Aorta (tissue), 4 donors: ENCODE measurements around the gene COA1. TPM values are rescaled to one million over a fixed set of nuclear protein-coding genes. Genes with fewer than 3 reads are reported as not detected.

Source experiments
- polyA plus RNA-seq, 2 donors: library from polyadenylated mRNA; stranded (reverse); fragments of 200-250 nt; gene quantifications; one replicate each; pipeline ENCODE4 v1.2.3, GENCODE V29; 2013
- total RNA-seq, 2 donors: library from RNA; stranded (reverse); fragmentation: NEBNext Ultra II Directional; extraction: Animal tissue kit (Norgen Biotek cat#: 25700); gene quantifications; one replicate each; pipeline ENCODE4 v1.2.1, GENCODE V29; 2021
- donor health status: healthy with polysubstance abuse.
- donor health status: Bipolar disorder and iron deficiency.
- donor health status: DM: no; HTN: no; CAD: no.
- donor health status: DM: yes; HTN: yes; CAD: no.

COA1 gene
- total and polyA plus RNA-seq, 4 donors: 36.5 to 57.2 (median 51.5) TPM

Other genes with a start within 250 kb of the COA1 start
- 10 to 100 TPM; 38.8 to 40.6 TPM for gene STK17A, start 146.4 kb downstream of the COA1 start, total RNA-seq
- gene STK17A, start 146.4 kb downstream of the COA1 start, polyA plus RNA-seq: 10 to 100 TPM; 15.9 to 19.3 TPM
- 10 to 100 TPM; 56.0 to 61.0 TPM for gene BLVRA, start 29.2 kb upstream of the COA1 start, total RNA-seq
- gene BLVRA, start 29.2 kb upstream of the COA1 start, polyA plus RNA-seq: 100 to 1,000 TPM in 1 of 2 donors, 10 to 100 TPM in 1; 77.8 to 117 TPM
- gene MRPS24, start 140.0 kb upstream of the COA1 start, total RNA-seq: 10 to 100 TPM; 53.6 to 55.4 TPM
- 100 to 1,000 TPM; 112 TPM for gene MRPS24, start 140.0 kb upstream of the COA1 start, polyA plus RNA-seq
- gene URGCP, start 177.1 kb upstream of the COA1 start, total RNA-seq: 10 to 100 TPM; 38.0 to 46.7 TPM
- 10 to 100 TPM in 1 of 2 donors, 1 to 10 TPM in 1; 9.1 to 24.2 TPM for gene URGCP, start 177.1 kb upstream of the COA1 start, polyA plus RNA-seq
- 10 to 100 TPM; 21.6 to 21.8 TPM for gene UBE2D4, start 196.9 kb upstream of the COA1 start, total RNA-seq
- gene UBE2D4, start 196.9 kb upstream of the COA1 start, polyA plus RNA-seq: 10 to 100 TPM; 20.0 to 40.1 TPM